Measurements from ENCODE around the gene PXYLP1.

PXYLP1 gene

GRCh38 chr3:141342386-141342785 lies 110.8 kb downstream of the PXYLP1 start:
- DNase-seq (ENCODE audit: low read depth in 2 of 2, low spot score in 1 of 2): no peak

- DNase-seq (ENCODE audit: low read depth in 2 of 2, low spot score in 1 of 2): no peak
Observed at GRCh38 chr3:141343077-141343476, 111.5 kb downstream of the PXYLP1 start.

- DNase-seq (ENCODE audit: low read depth in 2 of 2, low spot score in 1 of 2): no peak
Observed at GRCh38 chr3:141343865-141344271, 112.2 kb downstream of the PXYLP1 start.
